HCT116 (cell line): ENCODE results near the gene ATP13A2. TPM values are rescaled to one million over a fixed set of nuclear protein-coding genes. Genes with fewer than 3 reads are reported as not detected.
A peak's percentile ranks its signal among the peaks of the same experiment; 100 is the strongest.

Source experiments
- ATAC-seq: fragments of 200-7000 bp; cut with Tn5 transposase; 2 replicates; pipeline ENCODE4 v1.9.1; 2020; ENCODE audit warnings: mild to moderate bottlenecking, moderate library complexity
- BruUV-seq: library from RNA; stranded (reverse); fragments of 400-500 nt; replicated peaks from 2 replicates; lab custom pipeline; 2021; lab: Mats Ljungman, UMichigan
- CTCF ChIA-PET: fragments of 300-600 bp; sonication (Branson Sonifier 250); formaldehyde crosslinking; loops from one replicate; lab custom pipeline; 2021; ENCODE audit warnings: antibody characterized with exemption; lab: Charles Lee
- POLR2A ChIA-PET: fragments of 300-600, 350-600 bp; sonication (Branson Sonifier 250); formaldehyde crosslinking; loops from one replicate; lab custom pipeline; 2021; ENCODE audit warnings: antibody characterized with exemption; lab: Charles Lee
- RAD21 ChIA-PET, 2 experiments: fragments of 300-600 bp; sonication (Branson Sonifier 250); formaldehyde crosslinking; loops; one replicate each; lab custom pipeline; 2023; ENCODE audit warnings: low total read pairs in 2 of 2; ENCODE audit not compliant: uncharacterized antibody in 2 of 2, unreplicated experiment in 2 of 2, low non-redundant PET in 1 of 2; lab: Charles Lee
- DNase-seq: peaks from one replicate; pipeline ENCODE4 v3.0.0-alpha.2; 2010; ENCODE audit warnings: low read depth, low spot score
- H2AFZ ChIP-seq: fragments of 200-600 bp; shearing (Covaris generic), sonication (generic); 2 replicates; pipeline ENCODE4 v1.6.1; 2017; ENCODE audit warnings: low read depth, mixed run types, mixed read lengths, antibody characterized with exemption, low read length; ENCODE audit not compliant: poor library complexity, severe bottlenecking
- H3K27ac ChIP-seq: 2 replicates; pipeline ENCODE4 v1.5.1; 2012; ENCODE audit warnings: low read depth, low read length
- H3K27me3 ChIP-seq: fragments of 200-600 bp; sonication (generic); 2 replicates; pipeline ENCODE4 v1.6.1; 2016; ENCODE audit warnings: mixed run types, low read length, mixed read lengths; ENCODE audit not compliant: insufficient read depth
- H3K36me3 ChIP-seq, 2 experiments: fragments of 200-500 bp in 1 of 2; fragments of 200-600 bp in 1 of 2; sonication (Bioruptor generic) in 1 of 2; sonication (generic) in 1 of 2; 2 replicates each; pipeline versions ENCODE4 v1.5.1 to v1.6.1; 2014 to 2016; ENCODE audit warnings: low read length in 2 of 2, inconsistent platforms in 1 of 2, mixed read lengths in 1 of 2, mixed run types in 1 of 2; ENCODE audit not compliant: insufficient read depth in 2 of 2, control insufficient read depth in 1 of 2
- H3K4me1 ChIP-seq, 2 experiments: fragments of 200-600 bp in 1 of 2; sonication (generic) in 1 of 2; 2 replicates each; pipeline versions ENCODE4 v1.5.1 to v1.6.1; 2012 to 2017; ENCODE audit warnings: low read length in 2 of 2, inconsistent platforms in 1 of 2, mild to moderate bottlenecking in 1 of 2, mixed read lengths in 1 of 2, mixed run types in 1 of 2, moderate library complexity in 1 of 2; ENCODE audit not compliant: insufficient read depth in 2 of 2, control insufficient read depth in 1 of 2
- H3K4me2 ChIP-seq: fragments of 200-600 bp; sonication (generic); 2 replicates; pipeline ENCODE4 v1.6.1; 2017; ENCODE audit warnings: mixed run types, low read length, mixed read lengths
- H3K4me3 ChIP-seq, 2 experiments: fragments of 200-600 bp in 1 of 2; sonication (generic) in 1 of 2; replicated peaks in 1 of 2; 2 replicates each; pipeline ENCODE4 v1.5.1; 2011 to 2016; ENCODE audit warnings: low read length in 2 of 2, control low read depth in 1 of 2, low read depth in 1 of 2, mild to moderate bottlenecking in 1 of 2, mixed read lengths in 1 of 2, mixed run types in 1 of 2
- H3K79me2 ChIP-seq: fragments of 200-600 bp; sonication (generic); 2 replicates; pipeline ENCODE4 v1.6.1; 2017; ENCODE audit warnings: mild to moderate bottlenecking, mixed run types, low read length, moderate library complexity, mixed read lengths; ENCODE audit not compliant: insufficient read depth
- H3K9ac ChIP-seq: fragments of 200-600 bp; sonication (generic); 2 replicates; pipeline ENCODE4 v1.6.1; 2016; ENCODE audit warnings: low read length, mixed read lengths
- H3K9me2 ChIP-seq: fragments of 200-600 bp; sonication (generic), shearing (Covaris generic); 2 replicates; pipeline ENCODE4 v1.6.1; 2017; ENCODE audit warnings: mixed run types, mild to moderate bottlenecking, moderate library complexity; ENCODE audit not compliant: insufficient read depth
- H3K9me3 ChIP-seq, 2 experiments: fragments of 200-500 bp in 1 of 2; fragments of 200-600 bp in 1 of 2; sonication (Bioruptor generic) in 1 of 2; sonication (generic) in 1 of 2; 2 replicates each; pipeline ENCODE4 v1.6.1; 2014 to 2017; ENCODE audit warnings: low read length in 2 of 2, mixed read lengths in 2 of 2, inconsistent platforms in 1 of 2, low read depth in 1 of 2, mild to moderate bottlenecking in 1 of 2, mixed run types in 1 of 2, moderate library complexity in 1 of 2; ENCODE audit not compliant: control insufficient read depth in 1 of 2, insufficient read depth in 1 of 2
- H4K20me1 ChIP-seq: fragments of 200-600 bp; sonication (generic), shearing (Covaris generic); 2 replicates; pipeline ENCODE4 v1.6.1; 2017; ENCODE audit warnings: mixed run types, mild to moderate bottlenecking, moderate library complexity; ENCODE audit not compliant: insufficient read depth
- EGR1 ChIP-seq: IDR thresholded peaks from 2 replicates; pipeline ENCODE4 v1.6.1; 2012; ENCODE audit warnings: low read depth
- ELF1 ChIP-seq: IDR thresholded peaks from 2 replicates; pipeline ENCODE4 v1.6.1; 2012; ENCODE audit warnings: low read depth, borderline replicate concordance
- POLR2A ChIP-seq: IDR thresholded peaks from 2 replicates; pipeline ENCODE4 v1.7.0; 2011; ENCODE audit warnings: borderline replicate concordance; ENCODE audit not compliant: insufficient read depth, insufficient read length; ENCODE audit errors: extremely low read depth
- POLR2AphosphoS5 ChIP-seq: IDR thresholded peaks from 2 replicates; pipeline ENCODE4 v1.6.1; 2011; ENCODE audit warnings: mild to moderate bottlenecking, low read depth, low read length, moderate library complexity
- RAD21 ChIP-seq: IDR thresholded peaks from 2 replicates; pipeline ENCODE4 v1.6.1; 2012; ENCODE audit warnings: low read depth, mild to moderate bottlenecking
- REST ChIP-seq: IDR thresholded peaks from 2 replicates; pipeline ENCODE4 v1.6.1; 2012; ENCODE audit warnings: low read depth
- SP1 ChIP-seq: IDR thresholded peaks from 2 replicates; pipeline ENCODE4 v1.6.1; 2012; ENCODE audit warnings: low read depth
- SRF ChIP-seq: IDR thresholded peaks from 2 replicates; pipeline ENCODE4 v1.6.1; 2012; ENCODE audit warnings: low read depth
- YY1 ChIP-seq: IDR thresholded peaks from 2 replicates; pipeline ENCODE4 v1.6.1; 2011; ENCODE audit warnings: low read length, low read depth, moderate library complexity, mild to moderate bottlenecking; ENCODE audit not compliant: insufficient replicate concordance; ENCODE audit errors: extremely low read depth
- ZBTB33 ChIP-seq: IDR thresholded peaks from 2 replicates; pipeline ENCODE4 v1.6.1; 2011; ENCODE audit warnings: mild to moderate bottlenecking, low read length, moderate library complexity; ENCODE audit not compliant: insufficient replicate concordance; ENCODE audit errors: extremely low read depth
- ZFX ChIP-seq: fragments of 450-650 bp; IDR thresholded peaks from 2 replicates; pipeline ENCODE4 v1.6.1; 2017
- intact Hi-C: fragments of 100-400 bp; cut with micrococcal nuclease; formaldehyde crosslinking; loops from 2 replicates; pipeline ENCODE4 v1.10.0; 2022
- total RNA-seq: library from RNA; stranded (reverse); gene quantifications from one replicate; pipeline ENCODE4 v1.2.1, GENCODE V29; 2021; ENCODE audit not compliant: unreplicated experiment
- TF ChIP-seq, protein P1 (sequence below): IDR thresholded peaks from 2 replicates; pipeline ENCODE4 v1.6.1; 2012

The ATP13A2 gene
- total RNA-seq, 1 experiment from 2014 or later = 60.5 TPM

DNA sequence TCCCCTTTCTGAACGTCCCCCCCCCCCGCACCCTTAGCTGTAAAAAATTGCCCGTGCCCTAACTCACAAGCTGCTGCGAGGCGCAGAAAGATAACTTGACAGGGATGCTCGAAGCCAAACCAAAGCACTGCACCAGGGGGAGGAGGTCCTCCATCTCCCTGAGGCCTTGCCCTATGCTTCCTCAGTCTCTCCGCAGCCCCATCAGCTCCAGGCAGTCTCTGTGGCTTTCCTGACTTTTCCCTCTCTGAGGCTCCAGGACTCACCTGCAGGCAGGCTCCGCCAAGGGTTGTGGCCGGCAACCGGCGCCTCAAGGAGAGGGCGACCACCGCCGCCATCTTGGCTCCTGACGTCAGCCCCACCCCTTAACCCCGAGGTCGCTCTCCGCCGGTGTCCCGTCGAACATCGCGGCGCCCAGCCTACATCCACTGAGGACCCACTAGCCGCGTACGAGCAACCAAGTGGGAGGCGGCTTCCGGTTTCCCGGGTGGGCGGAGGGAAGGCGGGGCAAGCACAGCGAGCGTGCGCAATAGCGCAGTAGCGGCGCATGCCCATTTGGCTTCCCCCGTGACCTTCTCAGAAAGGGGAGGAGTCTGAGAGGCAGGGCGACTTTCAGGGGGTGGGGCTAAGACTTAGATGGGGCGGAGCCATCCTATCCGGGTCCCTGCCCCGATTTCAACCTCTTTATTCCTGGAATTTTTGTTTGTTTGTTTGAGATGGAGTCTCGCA is 42.1 kb upstream of the ATP13A2 start, which contains the start of gene SDHB:
Gene SDHB, minus strand, starts transcription at position 348 of the 726 bp plus-strand sequence. Its CDS starts 13 bp downstream, at position 335.
- Histone ChIP-seq H3K27me3 (no peaks in the 10 kb centered on the region), H3K9me3 (no peaks in the 10 kb centered on the region), H2AFZ (no peak within 1 kb of the TSS), H4K20me1 (no peaks in the 10 kb centered on the region), H3K27ac (peak within 1 kb of the TSS; percentile 58), H3K9me2 (no peaks in the 10 kb centered on the region), H3K9ac (peak within 1 kb of the TSS; percentile 83), H3K4me1 (peaks cover 3 to 14% of the 10 kb centered on the region in 2 experiments; a peak in 3 of 4 replicates), H3K36me3 (peaks cover 5 to 7% of the 10 kb centered on the region in 2 experiments; a peak in 2 of 4 replicates), H3K4me3 (peak within 1 kb of the TSS; percentile 96 to 100), H3K79me2 (peaks cover 48% of the 10 kb centered on the region), H3K4me2 (peak within 1 kb of the TSS; percentile 91)
- ChIA-PET POLR2A (no interaction called here), RAD21 (no interaction called here), CTCF (no interaction called here)
- DNase-seq = peak; percentile 97
- intact Hi-C loops = loop anchor here (10.0 kb wide), 1 partner anchor 431 kb away; no protein-coding TSS in a partner anchor
- TF ChIP-seq POLR2A (peak; percentile 53), POLR2AphosphoS5 (peak; percentile 82), SRF (0 out of 2 replicates have a peak, but pooled peaks have one; percentile 43), SP1 (peak; percentile 69), ELF1 (peak; percentile 81; the same call in 1 of the 2 replicates), YY1 (peak; percentile 96), RAD21 (no peak), REST (no peak), ZFX (no peak), ZBTB33 (no peak), EGR1 (peak; percentile 83)
- TF ChIP-seq, protein P1, sequence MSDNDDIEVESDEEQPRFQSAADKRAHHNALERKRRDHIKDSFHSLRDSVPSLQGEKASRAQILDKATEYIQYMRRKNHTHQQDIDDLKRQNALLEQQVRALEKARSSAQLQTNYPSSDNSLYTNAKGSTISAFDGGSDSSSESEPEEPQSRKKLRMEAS = peak; percentile 51; the same call in 1 of the 2 replicates
- peak; percentile 98 for ATAC-seq
- TSS peak; percentile 68 for BruUV-seq
